ENCODE results near the gene LYZ.

LYZ gene

GRCh38 chr12:69338936-69339335, 9.2 kb upstream of the LYZ start:
- no peak for DNase-seq (ENCODE audit: low read depth, low spot score)

DNA sequence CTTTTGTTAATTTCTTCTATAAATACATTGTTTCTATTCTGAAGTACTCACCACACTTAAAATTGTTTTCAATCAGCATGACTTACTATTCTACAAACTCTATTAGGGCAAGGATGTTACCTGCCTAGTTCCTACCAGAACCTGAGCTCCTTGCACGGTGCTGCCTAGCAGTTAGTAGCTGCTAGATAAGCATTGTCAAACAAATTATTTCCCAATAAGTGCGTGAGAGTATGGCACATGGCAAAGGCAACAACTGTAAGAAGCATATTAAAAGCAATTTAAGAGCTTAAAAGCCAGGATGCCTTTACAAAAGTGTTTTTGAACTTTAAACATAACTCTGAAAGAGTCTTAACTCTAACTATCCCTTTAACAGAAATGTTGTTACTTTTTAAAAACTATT, 8.2 kb upstream of the LYZ start:
- DNase-seq (ENCODE audit: low read depth, low spot score): no peak

DNA sequence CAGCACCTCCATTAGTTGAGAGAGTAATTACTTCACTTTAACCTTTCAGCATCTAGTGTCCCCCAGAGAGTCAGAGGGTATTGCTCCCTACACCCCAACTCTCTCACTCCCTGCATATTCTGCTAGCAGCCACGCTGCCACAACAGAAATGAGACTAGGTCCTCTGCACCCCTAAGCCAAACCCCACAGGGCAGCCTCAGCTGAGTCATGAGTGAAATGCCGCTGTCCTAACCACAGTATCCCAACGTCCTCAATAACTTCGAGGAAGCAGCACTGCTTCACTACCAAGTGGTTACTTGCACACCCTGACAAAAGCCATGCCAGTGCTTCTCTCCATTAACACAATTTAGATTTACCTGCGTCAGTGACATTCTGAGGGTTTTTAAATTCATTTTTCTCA, 6.9 kb upstream of the LYZ start:
- no peak for DNase-seq (ENCODE audit: low read depth, low spot score)

GRCh38 chr12:69342421-69342820, 5.8 kb upstream of the LYZ start:
- DNase-seq (ENCODE audit: low read depth, low spot score): no peak

DNA sequence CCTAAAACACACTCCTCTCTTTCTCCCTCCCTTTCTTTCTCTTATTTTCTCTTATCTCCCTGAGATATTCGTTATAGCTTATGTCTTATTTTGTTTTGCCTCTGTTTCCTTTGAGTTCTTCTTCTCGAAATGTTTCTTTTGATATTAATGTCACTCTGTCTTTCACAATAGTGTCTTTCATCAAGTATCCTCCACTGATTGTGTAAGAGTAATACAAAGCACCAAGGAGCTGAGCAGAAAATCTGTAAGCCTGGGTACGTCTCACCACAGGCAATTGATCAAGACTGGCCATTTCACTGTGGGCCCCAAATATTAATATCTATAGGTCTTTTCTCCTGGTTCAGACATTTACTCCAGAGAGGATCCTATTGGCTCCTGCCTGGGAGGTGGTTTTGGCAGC, 4.8 kb upstream of the LYZ start:
- DNase-seq (ENCODE audit: low read depth, low spot score): no peak

DNA sequence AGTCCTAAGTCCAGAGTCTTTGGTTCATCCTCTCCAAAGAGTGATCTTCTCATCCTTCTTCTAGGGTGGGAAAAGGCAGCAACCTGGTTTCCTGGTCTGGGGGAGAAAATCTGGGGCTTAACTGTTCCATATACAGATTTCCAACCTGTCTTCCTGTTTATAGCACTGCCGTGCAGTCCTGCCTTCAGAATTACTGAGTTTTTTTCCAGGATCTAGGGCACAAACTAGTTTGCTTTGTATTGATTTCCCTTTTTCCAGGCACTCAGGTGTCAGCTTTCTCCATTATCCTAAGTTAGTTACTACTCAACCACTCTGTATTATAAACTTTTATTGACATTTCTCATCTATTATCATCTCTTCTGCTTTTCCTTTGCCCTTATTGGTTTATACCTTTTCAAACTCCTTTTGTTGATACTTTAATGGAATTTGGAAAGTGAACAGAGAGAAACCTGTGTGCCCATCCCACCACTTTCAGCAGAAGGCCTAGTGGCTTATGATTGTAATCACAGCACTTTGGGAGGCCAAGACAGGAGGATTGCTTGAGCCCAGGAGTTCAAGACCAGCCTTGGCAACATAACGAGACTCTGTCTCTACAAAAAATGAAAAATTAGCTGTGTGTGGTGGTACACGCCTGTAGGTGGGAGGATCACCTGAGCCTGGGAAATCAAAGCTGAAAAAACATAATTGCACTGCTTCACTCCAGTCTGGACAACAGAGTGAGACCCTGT, 4.1 kb upstream of the LYZ start:
- no peak for DNase-seq (ENCODE audit: low read depth, low spot score)

DNA sequence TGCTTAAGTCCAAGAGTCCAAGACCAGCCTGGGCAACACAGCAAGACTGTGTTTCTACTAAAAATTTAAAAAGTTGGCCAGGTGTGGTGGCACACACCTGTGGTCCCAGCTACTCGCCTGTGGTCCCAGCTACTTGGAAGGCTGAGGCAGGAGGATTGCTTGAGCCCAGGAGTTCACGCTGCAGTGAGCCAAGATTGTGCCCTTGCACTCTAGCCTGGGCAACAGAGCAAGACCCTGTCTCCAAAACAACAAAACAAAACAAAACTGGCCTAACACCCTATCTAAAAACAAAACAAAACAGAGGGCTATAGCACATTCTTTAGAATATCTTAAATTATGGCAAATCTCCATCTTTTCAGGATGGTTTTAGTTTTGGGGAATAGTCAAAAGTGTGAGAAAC, 3.1 kb upstream of the LYZ start:
- DNase-seq (ENCODE audit: low read depth, low spot score): no peak

DNA sequence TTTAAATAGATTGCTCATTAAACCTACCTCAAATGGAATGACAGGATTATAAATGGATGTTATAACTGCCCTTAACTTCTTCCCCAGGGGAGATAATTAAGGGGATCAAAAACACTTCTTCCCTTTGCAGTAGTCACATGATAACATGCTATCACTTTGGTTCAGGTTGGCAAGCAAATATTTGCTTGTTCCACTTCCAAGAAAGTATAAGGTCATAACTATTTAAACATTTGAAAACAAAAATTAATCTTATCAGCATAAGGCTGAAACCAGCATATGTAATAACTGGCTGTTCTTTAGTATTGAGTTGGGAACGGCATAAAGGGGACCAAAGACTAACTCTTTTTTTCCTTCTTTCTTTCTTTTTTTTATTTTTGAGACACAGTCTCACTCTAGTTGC, 2.4 kb upstream of the LYZ start:
- DNase-seq (ENCODE audit: low read depth, low spot score): no peak

- DNase-seq (ENCODE audit: low read depth, low spot score): no peak
Observed at GRCh38 chr12:69350002-69350626, 1.9 kb downstream of the LYZ start.

DNA sequence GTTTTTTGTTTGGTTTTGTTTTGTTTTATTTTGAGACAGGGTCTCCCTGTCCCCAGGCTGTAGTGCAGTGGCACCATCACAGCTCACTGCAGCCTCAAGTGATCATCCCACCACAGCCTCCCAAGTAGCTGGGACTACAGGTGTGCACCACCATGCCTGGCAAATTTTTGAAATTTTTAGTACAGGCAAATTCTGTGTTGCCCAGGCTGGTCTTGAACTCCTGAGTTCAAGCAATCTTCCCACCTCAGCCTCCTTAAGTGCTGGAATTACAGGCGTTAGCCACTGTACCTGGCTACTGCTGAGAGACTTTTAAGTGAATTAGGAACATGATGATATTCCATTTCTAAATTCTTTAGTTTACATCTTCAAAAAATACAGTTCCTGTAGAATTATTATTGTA, 2.6 kb downstream of the LYZ start:
- no peak for DNase-seq (ENCODE audit: low read depth, low spot score)

DNA sequence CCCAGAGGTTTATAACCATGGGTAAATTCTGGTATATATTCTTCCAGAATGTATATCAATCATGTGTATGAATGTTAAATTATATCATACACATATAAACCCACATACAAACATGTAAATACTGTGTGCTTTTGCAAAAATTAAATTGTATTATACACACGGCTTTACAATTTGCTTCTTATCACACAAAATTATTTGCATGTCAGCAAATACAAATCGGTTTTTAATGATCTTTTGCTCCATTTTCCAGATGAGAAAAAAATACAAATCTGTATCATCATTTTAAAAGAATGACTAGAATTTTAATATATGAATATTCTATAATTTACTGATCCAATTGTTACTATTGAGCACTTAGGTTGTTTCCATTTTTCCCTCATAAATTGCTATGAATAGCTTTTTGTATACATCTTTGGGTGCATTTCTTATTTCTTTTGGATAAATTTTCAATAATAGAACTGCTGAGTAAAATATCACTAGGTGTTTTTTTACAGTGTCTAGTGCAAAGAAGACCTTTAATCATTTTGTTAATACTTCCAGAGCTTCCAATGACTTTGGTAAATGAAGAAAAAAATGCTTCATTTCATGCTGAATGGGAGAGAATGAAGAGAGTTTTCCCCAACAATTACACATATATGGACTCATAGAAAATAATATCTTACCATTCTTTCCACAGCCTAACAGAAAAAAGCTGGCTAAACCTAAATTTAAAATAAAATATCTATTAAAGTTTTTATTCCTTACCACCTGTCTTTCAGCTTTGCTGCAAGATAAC, 3.5 kb downstream of the LYZ start:
- DNase-seq (ENCODE audit: low read depth, low spot score): no peak

DNA sequence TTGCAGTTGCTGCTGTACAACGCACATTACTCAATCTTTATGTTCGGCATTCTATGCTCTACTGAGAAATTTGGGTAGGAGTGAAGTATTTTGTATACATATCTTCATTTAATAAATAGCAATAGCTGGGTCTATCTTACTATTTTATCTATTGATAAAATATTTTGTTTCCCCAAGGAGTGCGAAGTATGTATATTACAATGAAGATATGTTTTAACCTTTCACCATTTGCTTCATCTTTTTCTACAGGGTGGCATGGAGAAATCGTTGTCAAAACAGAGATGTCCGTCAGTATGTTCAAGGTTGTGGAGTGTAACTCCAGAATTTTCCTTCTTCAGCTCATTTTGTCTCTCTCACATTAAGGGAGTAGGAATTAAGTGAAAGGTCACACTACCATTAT, 4.7 kb downstream of the LYZ start:
- DNase-seq (ENCODE audit: low read depth, low spot score): no peak

DNA sequence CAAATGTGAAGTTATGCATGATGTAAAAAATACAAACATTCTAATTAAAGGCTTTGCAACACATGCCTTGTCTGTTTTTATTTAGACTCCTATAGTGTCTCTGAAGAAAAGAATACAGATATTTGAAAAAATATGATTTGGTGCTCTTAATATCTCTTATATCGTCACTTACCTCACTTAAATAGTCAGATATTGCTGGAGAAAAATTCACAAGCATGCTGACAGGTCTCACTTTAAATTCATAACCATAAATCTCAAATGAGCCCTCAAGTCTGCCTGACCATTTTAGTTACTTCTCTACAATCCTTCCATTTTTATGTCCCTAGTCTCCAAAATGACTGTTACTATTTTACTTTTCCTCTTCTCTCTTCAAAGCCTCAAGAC, 6.0 kb downstream of the LYZ start:
- DNase-seq (ENCODE audit: low read depth, low spot score): no peak

GRCh38 chr12:69354556-69355187, 6.5 kb downstream of the LYZ start:
- no peak for DNase-seq (ENCODE audit: low read depth, low spot score)

- no peak for DNase-seq (ENCODE audit: low read depth, low spot score)
Observed at GRCh38 chr12:69355363-69356028, 7.3 kb downstream of the LYZ start.

- peak; percentile 72 for DNase-seq (ENCODE audit: low read depth, low spot score)
Observed at GRCh38 chr12:69359531-69360347, 11.6 kb downstream of the LYZ start, which contains the start of gene YEATS4. YEATS4 (plus strand) TSS chr12:69359743; CDS start chr12:69359973, 230 bp downstream.

GRCh38 chr12:69360348-69360672, 12.1 kb downstream of the LYZ start:
- no peak for DNase-seq (ENCODE audit: low read depth, low spot score)

- DNase-seq (ENCODE audit: low read depth, low spot score): no peak
Observed at GRCh38 chr12:69366796-69367195, 18.6 kb downstream of the LYZ start.

DNA sequence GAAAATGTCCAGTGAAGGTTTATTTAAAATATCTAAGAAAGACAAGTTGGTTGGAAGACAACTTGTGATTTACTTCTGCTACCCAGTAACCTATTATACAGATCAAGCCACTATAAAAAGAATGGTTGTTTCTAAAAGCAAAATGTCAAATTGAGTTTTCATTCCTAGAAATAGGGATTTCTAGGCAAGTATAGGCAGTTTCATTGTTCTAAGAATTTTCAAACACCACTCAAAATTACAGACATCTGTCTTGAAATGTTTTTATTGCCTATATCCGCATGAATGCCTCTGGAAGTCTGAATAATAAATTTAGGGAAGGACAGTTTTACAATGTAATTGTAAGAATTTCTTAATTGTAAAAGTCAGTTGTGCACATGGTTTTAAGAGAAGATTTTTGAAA, 20.0 kb downstream of the LYZ start:
- no peak for DNase-seq (ENCODE audit: low read depth, low spot score)

GRCh38 chr12:69383074-69383473, 34.9 kb downstream of the LYZ start:
- DNase-seq (ENCODE audit: low read depth, low spot score): no peak

DNA sequence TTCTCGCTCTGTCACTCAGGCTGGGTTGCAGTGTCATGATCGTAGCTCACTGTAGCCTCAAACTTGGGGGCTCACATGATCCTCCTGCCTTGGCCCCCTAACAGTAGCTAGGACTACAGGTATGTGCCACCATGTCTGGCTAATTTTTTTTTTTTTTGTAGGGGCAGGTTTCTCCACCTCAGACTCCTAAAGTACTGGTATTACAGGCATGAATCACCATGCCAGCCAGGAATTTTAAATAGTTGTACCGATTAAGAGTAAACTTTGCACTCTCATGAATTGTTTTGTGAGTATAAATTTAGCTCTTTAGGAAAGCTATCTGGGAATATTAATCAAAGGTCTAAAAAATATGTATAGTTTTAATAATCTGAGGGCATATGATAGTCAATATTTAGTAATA, 36.9 kb downstream of the LYZ start:
- no peak for DNase-seq (ENCODE audit: low read depth, low spot score)
